Measurements from ENCODE around the gene CPED1. TPM values are rescaled to one million over a fixed set of nuclear protein-coding genes. Genes with fewer than 3 reads are reported as not detected.
"Not testable (repeated sequence)": the region's sequence is repeated elsewhere in the genome, so short reads cannot be mapped to it uniquely, and the experiment has no call there.

CPED1 gene
- total and polyA plus RNA-seq, 2 donors (not counting 1 experiment from before 2014, with no cell fraction given) = 70.2 to 196 TPM

DNA sequence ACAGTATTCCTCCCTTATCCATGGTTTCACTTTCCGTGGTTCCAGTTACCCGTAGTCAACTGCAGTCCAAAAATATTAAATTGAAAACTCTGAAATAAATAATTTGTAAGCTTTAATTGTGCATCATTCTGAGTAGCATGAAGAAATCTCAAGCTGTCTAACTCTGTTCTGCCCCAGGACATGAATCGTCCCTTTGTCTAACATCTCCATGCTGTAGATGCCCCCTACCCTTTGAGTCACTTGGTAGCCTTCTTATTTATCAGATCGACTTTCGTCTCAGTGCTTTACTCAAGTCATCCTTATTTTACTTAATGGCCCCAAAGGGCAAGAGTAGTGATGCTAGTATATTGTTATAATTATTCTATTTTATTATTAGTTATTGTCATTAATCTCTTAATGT is 41.8 kb downstream of the CPED1 start:
- Histone ChIP-seq H3K4me1 (ENCODE audit: control insufficient read depth, extremely low read depth, insufficient read depth, low read length) (peaks cover 3% of the 10 kb centered on the region), H3K9ac (ENCODE audit: insufficient read depth, low read length) (no peak overlapping the region), H3K4me2 (ENCODE audit: extremely low read depth, insufficient read depth, low read length) (peak overlapping the region; percentile 15), H3K9me3 (ENCODE audit: control insufficient read depth, insufficient read depth, low read depth, low read length) (no peaks in the 10 kb centered on the region), H3K36me3 (ENCODE audit: control insufficient read depth, insufficient read depth, low read length) (no peaks in the 10 kb centered on the region), H3K27ac (ENCODE audit: insufficient read depth, low read length) (no peak overlapping the region), H2AFZ (ENCODE audit: low read length) (no peak overlapping the region), H3K4me3 (replicated peaks in 1 of 4; ENCODE audit: control extremely low read depth in 1 of 4, insufficient read depth in 1 of 4, low read depth in 3 of 4, low read length in 4 of 4) (peak overlapping the region in 1 of 4 experiments; percentile 12), H3K27me3 (ENCODE audit: control insufficient read depth, insufficient read depth, low read length) (no peaks in the 10 kb centered on the region), H4K20me1 (ENCODE audit: control insufficient read depth, extremely low read depth, insufficient read depth, low read length) (no peaks in the 10 kb centered on the region), H3K79me2 (ENCODE audit: control insufficient read depth, insufficient read depth, low read length) (peaks cover 22% of the 10 kb centered on the region)
- no peak for DNase-seq (ENCODE audit: low read depth in 2 of 2)
- TF ChIP-seq EZH2 (IDR thresholded peaks at IDR 0.05; ENCODE audit: low read length, missing control alignments) (no peak), CTCF (conservative IDR thresholded peaks at IDR 0.05 in 1 of 2, IDR thresholded peaks at IDR 0.05 in 1 of 2; ENCODE audit: low read depth in 1 of 2, low read length in 2 of 2) (no peak)

GRCh38 chr7:121032645-121033460 is 44.3 kb downstream of the CPED1 start:
- no peak overlapping the region for H3K4me3 ChIP-seq (replicated peaks in 1 of 4; ENCODE audit: control extremely low read depth in 1 of 4, insufficient read depth in 1 of 4, low read depth in 3 of 4, low read length in 4 of 4)
- no peaks in the 10 kb centered on the region for H3K36me3 ChIP-seq (ENCODE audit: control insufficient read depth, insufficient read depth, low read length)
- H3K4me1 ChIP-seq (ENCODE audit: control insufficient read depth, extremely low read depth, insufficient read depth, low read length) = peaks cover 3% of the 10 kb centered on the region
- TF ChIP-seq CTCF (conservative IDR thresholded peaks at IDR 0.05 in 1 of 2, IDR thresholded peaks at IDR 0.05 in 1 of 2; ENCODE audit: low read depth in 1 of 2, low read length in 2 of 2) (no peak), EZH2 (IDR thresholded peaks at IDR 0.05; ENCODE audit: low read length, missing control alignments) (no peak)
- H3K4me2 ChIP-seq (ENCODE audit: extremely low read depth, insufficient read depth, low read length) = no peak overlapping the region
- H2AFZ ChIP-seq (ENCODE audit: low read length) = no peak overlapping the region
- H3K9me3 ChIP-seq (ENCODE audit: control insufficient read depth, insufficient read depth, low read depth, low read length) = no peaks in the 10 kb centered on the region
- DNase-seq (ENCODE audit: low read depth in 2 of 2) = peak; percentile 12 to 22
- no peaks in the 10 kb centered on the region for H4K20me1 ChIP-seq (ENCODE audit: control insufficient read depth, extremely low read depth, insufficient read depth, low read length)
- no peaks in the 10 kb centered on the region for H3K27me3 ChIP-seq (ENCODE audit: control insufficient read depth, insufficient read depth, low read length)
- H3K27ac ChIP-seq (ENCODE audit: insufficient read depth, low read length) = no peak overlapping the region
- peaks cover 18% of the 10 kb centered on the region for H3K79me2 ChIP-seq (ENCODE audit: control insufficient read depth, insufficient read depth, low read length)
- H3K9ac ChIP-seq (ENCODE audit: insufficient read depth, low read length) = no peak overlapping the region

DNA sequence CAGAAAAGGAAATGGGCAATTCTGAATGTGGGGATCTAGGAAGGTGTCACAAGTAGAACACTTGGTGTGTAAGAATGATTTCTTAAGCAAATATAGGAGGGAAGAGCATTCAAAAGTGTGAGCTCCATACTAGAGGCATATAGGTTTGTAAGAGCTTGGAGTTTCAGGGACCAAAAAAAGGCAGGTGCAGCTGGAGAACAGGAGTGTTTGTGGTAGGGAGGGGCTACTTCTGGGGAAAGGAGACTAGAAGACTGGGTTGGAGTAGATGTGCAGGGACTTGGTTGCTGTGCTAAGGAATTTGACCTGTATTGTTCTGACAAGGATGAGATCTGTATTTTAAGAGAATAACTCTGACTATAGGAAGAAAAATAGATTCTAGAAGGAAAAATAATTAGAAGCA is 46.4 kb downstream of the CPED1 start:
- H3K4me3 ChIP-seq (replicated peaks in 1 of 4; ENCODE audit: control extremely low read depth in 1 of 4, insufficient read depth in 1 of 4, low read depth in 3 of 4, low read length in 4 of 4) = no peak overlapping the region
- no peaks in the 10 kb centered on the region for H3K36me3 ChIP-seq (ENCODE audit: control insufficient read depth, insufficient read depth, low read length)
- no peak overlapping the region for H3K9ac ChIP-seq (ENCODE audit: insufficient read depth, low read length)
- TF ChIP-seq EZH2 (IDR thresholded peaks at IDR 0.05; ENCODE audit: low read length, missing control alignments) = no peak
- TF ChIP-seq CTCF (conservative IDR thresholded peaks at IDR 0.05 in 1 of 2, IDR thresholded peaks at IDR 0.05 in 1 of 2; ENCODE audit: low read depth in 1 of 2, low read length in 2 of 2) = no peak
- H3K27ac ChIP-seq (ENCODE audit: insufficient read depth, low read length) = no peak overlapping the region
- DNase-seq (ENCODE audit: low read depth in 2 of 2) = no peak
- no peak overlapping the region for H2AFZ ChIP-seq (ENCODE audit: low read length)
- H3K4me1 ChIP-seq (ENCODE audit: control insufficient read depth, extremely low read depth, insufficient read depth, low read length) = peaks cover 5% of the 10 kb centered on the region
- H3K27me3 ChIP-seq (ENCODE audit: control insufficient read depth, insufficient read depth, low read length) = no peaks in the 10 kb centered on the region
- peaks cover 24% of the 10 kb centered on the region for H3K79me2 ChIP-seq (ENCODE audit: control insufficient read depth, insufficient read depth, low read length)
- H3K4me2 ChIP-seq (ENCODE audit: extremely low read depth, insufficient read depth, low read length) = no peak overlapping the region
- H4K20me1 ChIP-seq (ENCODE audit: control insufficient read depth, extremely low read depth, insufficient read depth, low read length) = no peaks in the 10 kb centered on the region
- H3K9me3 ChIP-seq (ENCODE audit: control insufficient read depth, insufficient read depth, low read depth, low read length) = no peaks in the 10 kb centered on the region

DNA sequence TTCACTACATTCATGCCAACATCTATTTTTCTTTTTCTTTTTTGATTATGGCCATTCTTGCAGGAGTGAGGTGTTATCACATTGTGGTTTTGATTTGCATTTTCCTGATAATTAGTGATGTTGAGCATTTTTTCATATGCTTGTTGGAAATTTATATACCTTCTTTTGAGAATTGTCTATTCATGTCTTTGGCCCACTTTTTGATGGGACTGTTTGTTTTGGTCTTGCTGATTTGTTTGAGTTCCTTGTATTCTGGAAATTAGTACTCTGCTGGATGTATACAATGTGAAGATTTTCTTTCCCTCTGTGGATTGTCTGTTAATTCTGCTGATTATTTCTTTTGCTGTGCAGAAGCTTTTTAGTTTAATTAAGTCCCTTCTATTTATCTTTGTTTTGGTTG is 48.3 kb downstream of the CPED1 start:
- DNase-seq (ENCODE audit: low read depth in 2 of 2); H4K20me1 ChIP-seq (ENCODE audit: control insufficient read depth, extremely low read depth, insufficient read depth, low read length): not testable (repeated sequence)

More for the DNA sequence above, 48.3 kb downstream of the CPED1 start:
- H3K4me2 ChIP-seq (ENCODE audit: extremely low read depth, insufficient read depth, low read length); H3K4me3 ChIP-seq (replicated peaks in 1 of 4; ENCODE audit: control extremely low read depth in 1 of 4, insufficient read depth in 1 of 4, low read depth in 3 of 4, low read length in 4 of 4); H3K27me3 ChIP-seq (ENCODE audit: control insufficient read depth, insufficient read depth, low read length); H3K9me3 ChIP-seq (ENCODE audit: control insufficient read depth, insufficient read depth, low read depth, low read length); H3K36me3 ChIP-seq (ENCODE audit: control insufficient read depth, insufficient read depth, low read length); H3K9ac ChIP-seq (ENCODE audit: insufficient read depth, low read length); H2AFZ ChIP-seq (ENCODE audit: low read length); H3K27ac ChIP-seq (ENCODE audit: insufficient read depth, low read length); H3K4me1 ChIP-seq (ENCODE audit: control insufficient read depth, extremely low read depth, insufficient read depth, low read length): not testable (repeated sequence)
- H3K79me2 ChIP-seq (ENCODE audit: control insufficient read depth, insufficient read depth, low read length) = peaks cover 19% of the 10 kb centered on the region

Measured in fibroblast of lung (primary cell).